HG02981 (cell line): Measurements from ENCODE around the gene RPL27A.
A peak's percentile ranks its signal among the peaks of the same experiment; 100 is the strongest.
"Not testable (repeated sequence)": the region's sequence is repeated elsewhere in the genome, so short reads cannot be mapped to it uniquely, and the experiment has no call there.

Source experiments
- ATAC-seq: cut with Tn5 transposase; IDR thresholded peaks from one replicate; pipeline ENCODE4 v1.9.1; 2021; ENCODE audit warnings: mild to moderate bottlenecking, moderate library complexity; ENCODE audit not compliant: unreplicated experiment

RPL27A gene

DNA sequence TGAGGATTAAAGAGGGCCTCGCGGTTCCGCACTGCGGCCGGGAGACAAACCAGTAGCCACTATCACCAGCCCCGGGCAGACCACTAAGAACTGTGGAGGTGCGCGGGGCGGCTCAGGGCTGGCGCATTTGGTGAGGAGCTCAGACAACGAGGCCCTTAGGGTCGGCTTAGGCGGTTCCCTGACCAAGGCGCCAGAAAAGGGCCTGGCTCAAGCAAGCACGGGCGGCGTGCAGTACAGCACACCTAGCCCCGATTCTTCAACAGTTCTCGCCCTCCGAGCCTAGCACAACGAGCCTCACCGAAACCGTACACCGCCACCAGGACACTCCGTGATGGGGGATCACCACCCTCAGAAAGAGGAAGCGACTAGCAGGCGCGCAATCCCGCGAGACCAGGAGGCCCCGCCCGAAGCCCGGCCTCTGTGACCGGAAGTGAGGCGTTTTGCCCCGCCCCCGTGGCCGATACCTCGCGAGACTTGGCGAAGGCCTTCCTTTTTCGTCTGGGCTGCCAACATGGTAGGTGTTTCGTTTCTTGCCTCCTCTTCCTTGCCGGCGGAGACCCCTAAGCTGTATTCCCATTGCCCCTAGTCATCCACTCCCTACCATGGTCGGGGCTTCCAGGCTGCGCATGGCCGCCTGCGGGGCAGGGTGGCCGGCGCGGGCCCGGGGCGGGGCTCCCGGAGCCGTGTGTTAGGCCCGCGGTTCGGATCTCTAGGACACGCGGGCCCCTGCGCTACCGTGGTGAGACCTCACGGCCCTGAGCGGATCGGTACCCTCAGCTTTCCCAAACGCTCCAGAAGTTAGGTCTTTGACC lies at the start of gene RPL27A, which contains the start of gene TRIM66:
TSS of gene RPL27A (plus strand) at position 490 of the 812 bp plus-strand sequence. CDS start at position 512, 22 bp downstream.
TSS of gene TRIM66 (minus strand) at position 363 of the 812 bp plus-strand sequence. CDS start 10,391 bp downstream, outside the sequence.
- ATAC-seq = peak; percentile 94

DNA sequence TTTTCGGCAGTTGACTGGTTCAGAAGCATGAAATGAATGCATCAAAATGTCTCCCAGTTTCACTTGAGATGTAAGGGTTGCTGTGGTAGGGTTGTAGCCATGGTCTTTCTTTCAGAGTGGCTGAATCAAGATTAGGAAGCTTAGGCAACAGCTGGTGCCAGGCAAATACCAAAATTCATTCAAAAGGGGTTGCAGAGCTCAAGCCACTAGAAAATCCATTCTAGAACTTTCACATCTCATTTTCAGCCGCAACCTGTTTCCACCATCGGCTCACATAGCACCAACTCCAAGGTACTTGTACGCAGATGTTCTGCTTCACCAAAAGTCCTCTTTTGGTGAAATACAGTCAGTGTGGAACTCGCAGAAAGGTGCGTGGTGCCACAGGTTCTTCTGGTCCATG lies 48.1 kb upstream of the RPL27A start:
- ATAC-seq = no peak

DNA sequence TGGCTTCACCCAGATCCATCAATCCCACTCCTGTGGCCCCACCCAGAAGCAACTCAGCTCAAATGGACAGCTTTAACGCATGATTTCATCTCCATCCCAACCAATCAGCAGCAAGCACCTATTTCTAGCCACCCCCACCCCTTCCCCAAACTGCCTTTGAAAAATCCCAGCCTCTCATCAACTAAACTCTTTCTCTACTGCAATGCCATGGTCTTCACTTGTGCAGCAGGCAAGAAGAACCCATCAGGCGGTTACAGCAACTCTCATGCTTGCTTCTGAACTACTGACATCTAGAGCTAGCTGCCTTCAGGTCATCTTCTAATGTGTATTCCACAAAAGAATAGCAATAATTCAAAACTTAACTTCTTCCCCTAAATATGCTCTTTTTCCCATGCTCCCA lies 46.5 kb upstream of the RPL27A start:
- no peak for ATAC-seq

DNA sequence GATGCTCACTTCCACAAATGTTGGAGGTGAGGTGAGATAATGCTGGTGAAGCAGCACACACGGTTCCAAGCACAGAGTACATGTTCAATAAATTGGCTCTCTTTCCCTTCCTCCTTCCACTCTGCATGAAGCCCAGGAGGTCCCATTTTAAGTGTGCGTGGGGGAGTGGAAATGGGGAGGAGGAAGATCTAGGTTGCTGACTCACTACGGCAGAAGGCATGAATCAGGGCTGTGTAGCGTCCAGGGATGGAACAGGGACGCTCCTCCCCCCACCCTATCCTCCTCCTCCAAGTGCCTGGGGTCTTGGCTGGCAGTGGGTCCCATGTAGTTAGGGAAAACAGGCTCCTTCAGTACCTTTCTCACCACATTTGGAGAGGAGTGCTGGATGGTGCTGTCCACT lies 44.3 kb upstream of the RPL27A start:
- no peak for ATAC-seq

DNA sequence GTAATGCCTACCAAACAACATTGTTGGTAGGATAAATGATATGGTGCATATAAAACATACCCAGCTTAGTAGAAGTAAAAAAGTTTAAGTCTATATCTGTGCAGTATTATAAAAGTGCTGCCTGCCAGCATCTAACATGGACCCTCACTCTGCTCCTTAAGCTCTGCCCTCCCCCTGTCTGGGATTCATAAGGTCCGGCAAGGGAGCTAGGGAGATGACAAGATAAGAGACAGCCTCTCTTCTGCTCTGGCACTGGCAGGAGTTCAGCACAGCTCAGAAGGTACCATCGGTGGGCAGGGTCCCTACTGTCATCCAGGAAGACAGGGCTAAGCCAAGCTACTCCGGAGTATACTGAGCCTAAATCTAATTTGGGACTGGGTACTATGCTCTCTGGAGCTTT lies 42.9 kb upstream of the RPL27A start:
- no peak for ATAC-seq

DNA sequence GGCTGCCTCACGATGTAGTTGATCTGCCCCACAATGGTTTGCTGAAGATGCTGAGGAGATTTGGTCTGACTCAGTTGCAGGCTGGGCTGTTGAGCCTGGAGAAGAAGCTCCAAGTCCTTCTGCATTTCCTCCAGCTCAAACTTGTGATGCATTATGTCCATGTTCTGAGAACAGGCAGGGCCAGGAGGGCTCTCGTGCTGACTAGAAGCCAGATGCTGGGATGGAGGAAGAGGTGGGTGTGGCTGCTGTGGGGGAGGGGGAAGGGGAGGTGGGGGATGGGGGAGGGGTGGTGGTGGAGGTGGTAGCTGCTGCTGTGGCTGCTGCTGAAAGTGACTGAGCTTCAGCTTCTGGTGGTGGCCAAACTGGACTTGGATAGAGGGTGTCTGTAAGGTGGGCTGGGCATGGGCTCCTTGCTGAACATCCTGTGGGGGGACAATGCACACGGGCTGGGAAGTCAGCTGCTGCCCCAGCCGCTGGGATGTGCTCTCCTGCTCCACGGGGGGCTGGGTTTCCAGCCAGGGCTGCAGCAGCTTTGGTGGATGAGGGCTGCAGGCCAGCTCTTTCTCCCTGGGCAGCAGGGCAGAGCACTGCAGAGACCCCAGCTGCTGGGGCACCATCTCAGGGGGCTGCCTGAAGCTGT lies 42.2 kb upstream of the RPL27A start:
- ATAC-seq = no peak

DNA sequence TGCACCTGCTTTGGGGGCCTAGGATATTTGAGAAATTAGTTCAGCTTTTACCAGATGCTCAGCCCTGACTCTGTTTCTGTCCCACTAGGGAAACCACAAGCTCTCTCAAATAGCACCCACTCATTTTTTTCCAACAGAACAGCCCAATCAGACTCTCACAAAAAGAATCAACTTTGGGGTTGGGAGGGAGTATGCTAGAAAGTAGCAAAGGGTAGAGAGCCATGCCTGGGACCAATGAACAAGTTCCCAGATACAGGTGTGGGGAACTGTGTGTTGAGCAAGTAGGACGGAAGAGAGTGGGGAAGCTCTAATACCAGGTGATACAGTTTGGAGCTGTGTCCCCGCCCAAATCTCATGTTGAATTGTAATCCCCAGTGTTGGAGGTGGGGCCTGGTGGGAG lies 41.3 kb upstream of the RPL27A start:
- no peak for ATAC-seq

DNA sequence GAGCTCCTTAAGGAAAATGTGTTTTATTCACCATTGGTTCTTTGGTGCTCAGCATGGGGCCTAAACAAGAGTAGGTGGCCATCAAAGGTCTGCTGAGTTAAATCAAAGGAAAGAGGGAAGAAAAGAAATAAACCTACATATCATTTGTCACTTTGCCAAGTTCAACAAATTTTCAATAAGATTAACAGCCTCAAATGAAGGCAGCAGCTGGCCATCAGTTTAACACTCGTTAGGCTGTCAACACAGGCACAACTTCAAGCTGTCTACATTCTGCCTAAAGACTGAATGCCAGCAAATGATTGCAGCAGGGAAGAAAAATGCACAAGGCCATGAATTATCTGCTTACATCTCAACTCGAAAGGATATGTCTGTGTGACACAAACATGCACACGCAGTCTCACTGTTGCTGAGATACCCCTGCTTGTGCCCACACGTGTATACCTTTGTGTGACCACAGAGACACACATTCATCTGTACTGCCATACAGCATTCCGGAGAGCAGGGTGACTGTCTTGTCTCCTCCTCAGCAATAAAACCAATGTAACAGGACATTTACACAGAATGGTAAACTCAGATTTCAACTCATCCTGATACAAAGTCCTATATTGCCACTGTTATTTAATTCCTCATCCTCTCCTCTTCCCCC lies 40.3 kb upstream of the RPL27A start:
- ATAC-seq = no peak

DNA sequence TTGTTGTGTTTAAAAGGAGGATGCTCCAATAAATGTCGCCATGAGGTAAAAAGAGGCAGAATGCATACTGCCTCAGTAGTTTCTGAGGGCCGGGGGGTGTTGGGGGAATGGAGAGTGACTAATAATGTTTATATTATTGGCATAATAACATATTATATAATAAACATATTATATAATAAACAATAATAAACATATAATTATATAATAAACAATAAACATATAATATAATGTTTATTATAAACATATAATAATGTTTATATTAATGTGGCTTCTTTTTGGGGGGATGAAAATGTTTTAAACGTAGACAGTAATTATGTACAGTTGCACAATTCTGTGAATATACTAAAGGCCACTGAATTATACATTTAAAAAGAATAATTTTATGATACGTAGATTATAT lies 35.7 kb upstream of the RPL27A start:
- ATAC-seq = no peak

DNA sequence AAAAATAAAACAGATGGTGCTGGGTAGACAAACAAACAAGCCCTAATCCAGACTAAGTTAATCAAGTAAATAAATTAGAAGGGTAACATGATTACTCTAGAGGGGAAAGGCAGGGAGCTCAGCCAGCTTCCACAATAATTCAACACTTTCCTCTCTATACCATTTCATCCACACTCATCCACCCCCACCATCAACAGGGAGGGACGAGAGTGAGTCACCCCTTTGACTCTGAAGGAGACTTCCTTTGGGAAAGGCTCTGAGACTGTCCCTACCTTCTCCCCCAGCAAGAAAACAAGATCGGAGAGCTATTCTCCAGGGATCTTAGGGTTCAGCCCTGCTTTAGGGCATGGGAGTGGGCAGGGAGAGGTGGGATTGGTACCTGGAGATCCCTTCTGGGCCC lies 33.2 kb upstream of the RPL27A start:
- ATAC-seq = no peak

DNA sequence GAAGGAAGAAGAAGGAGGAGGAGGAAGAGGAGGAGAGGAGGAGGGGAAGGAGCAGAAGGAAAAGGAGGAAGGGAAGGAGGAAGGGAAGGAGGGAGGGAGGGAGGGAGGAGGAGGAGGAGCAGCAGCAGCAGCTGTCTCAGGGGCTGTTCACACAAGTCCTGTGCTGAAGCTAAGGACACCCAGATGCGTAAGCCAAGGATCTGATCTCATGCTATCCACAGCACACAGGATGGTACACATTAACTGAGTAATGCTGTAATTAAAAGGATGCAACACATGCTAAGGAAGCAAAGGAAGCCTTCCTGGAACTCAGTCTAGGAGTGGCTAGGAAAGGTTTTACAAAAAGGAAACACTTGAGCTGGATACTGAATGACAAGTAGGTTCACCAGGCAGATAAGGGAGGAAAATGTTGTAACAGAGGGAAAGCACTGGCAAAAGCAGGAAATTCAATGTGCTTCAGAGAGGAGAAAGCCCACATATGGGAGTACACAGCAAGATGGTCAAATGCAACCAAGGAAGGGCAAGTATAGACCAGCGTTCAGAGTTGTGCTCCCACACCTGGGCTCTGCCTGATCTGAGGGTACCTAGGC lies 32.1 kb upstream of the RPL27A start:
- ATAC-seq = no peak

DNA sequence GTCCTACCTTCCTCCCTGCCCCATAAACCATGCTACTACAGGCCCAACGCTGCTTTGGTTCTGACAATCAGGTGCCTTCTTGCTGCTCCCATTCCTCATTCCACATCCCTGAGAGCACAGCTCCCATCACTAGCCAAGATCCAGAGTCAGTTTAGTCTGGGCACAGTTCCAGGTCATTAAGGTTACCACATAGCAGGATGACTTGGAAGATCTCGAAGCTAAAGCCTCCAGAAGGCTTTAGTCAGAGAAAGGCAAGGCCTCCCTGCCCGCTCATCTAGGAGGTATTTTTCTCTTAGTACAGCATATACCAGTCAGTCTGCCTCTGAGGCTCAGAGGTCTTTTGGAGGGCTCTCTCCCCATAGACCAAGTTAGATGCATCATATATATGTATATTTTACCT lies 30.5 kb upstream of the RPL27A start:
- no peak for ATAC-seq

DNA sequence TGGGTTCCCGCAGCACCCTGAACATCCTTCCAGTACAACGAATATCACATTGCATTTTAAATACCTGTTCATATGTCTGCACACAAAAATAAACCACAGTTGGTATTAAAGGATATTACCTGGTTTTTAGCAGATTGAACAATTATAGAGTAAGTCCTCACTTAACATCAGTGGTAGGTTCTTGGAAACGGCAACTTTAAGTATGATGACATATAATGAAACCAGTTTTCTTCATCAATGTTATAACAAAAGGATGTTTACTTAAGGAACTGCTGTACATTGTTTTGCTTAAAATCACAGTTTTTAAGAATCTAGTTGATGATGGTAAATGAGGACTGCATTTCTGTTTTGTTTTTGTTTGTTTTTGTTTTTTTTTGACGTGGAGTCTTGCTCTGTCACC lies 28.1 kb upstream of the RPL27A start:
- no peak for ATAC-seq

DNA sequence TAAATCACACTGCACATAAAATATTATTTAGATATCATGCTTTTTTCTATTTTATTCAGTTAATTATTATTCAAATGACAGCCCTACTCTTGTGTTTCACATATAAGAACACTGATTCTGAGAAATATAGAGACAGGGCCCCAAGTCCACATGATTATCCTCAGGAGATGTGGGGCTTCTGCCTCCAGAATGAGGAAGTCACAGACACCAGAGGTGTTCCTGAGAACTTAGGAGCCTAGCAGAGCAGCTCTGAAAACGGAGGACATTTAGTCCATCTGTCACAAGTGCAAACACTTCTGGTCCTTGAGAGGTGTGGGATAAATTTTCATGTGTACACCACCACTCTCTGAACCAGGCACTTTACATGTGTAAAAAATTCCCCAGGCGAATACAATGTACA lies 26.3 kb upstream of the RPL27A start:
- ATAC-seq = no peak

DNA sequence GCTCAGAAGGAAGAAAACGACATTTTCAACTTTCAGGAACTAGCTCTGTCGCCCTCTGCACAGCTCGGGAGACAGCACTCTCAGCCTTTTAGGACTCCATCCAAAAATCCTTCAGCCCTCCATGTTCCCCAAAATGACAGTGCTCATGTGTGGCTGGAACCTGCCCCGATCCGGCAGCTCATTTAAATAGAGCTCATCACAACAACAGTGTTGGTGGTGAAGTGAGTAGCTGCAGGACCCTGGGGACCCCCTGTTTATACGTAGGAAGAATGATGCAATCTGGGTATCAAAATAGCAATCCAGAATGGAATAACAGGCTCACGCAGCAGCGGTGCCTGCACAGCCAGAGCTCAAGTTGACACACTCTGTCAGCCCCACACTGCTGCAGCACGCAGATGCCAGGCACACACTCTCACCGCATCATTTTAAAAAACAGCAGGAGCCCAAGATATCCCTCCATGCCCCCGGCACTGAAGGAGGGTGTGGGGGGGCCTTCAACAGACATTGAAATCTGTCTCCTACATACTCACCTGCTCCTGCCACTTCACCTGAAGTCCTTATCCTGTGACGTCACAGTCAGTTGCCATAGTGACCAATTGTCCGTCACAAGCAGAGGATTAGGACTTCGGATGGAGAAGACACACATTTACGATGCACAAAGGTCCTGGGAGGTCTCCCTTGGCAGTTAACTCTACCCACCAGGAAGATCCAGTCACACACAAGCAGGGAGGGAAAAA lies 24.1 kb upstream of the RPL27A start:
- no peak for ATAC-seq

DNA sequence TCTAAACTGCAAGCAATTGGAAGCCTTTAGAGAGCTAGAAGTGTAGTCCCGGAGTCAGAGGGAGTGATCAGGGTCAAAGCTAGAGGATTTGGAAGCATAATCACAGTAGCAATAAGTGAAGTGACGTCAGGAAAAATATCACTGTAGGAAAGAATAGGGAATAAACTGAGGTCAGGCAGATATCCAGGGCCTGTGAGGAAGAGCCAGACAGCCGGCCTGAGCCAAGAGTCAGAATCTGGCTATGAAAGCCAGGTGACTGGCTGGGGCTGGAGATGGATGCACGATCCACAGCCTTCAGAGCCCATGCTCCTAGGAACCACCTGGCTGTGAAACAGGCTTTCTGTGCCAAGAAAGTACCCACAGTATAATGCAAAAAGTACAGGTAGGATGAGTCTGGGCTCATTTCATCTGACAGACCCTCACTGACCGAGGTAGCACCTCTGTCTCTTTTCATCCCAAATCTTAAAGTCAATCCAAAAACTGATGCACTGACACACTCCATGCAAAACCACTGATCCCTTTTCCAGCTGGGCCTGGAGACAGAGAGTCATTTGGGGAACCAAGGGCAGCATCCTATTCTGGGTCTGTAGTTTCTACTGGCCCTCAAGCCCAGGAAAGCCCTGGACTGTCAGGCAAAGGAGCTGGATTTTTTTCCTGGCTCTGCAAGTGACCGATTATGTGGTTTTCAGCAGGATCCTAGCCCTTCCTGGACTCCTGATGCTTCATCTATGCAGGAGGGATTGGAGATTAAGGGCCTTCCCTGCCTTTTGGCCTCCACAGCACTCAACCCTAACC lies 21.4 kb upstream of the RPL27A start:
- no peak for ATAC-seq

DNA sequence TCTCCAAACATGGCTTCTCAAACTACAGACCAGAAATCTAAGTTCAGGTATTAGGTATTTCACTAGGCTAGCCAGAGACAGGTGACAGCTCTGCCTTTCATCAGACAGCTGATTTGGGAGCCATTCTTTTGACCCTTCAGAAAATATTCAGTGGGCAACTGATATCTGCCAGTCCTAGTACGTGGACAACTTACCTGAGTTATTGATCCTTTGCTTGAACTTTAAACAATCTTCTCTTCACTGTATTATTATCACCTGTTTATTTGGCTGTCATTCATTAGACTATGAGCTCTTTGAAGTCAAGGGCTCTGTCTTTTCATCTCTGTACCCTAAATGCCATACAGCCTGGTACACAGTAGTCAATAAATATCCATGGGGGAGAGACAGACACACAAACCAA lies 17.4 kb upstream of the RPL27A start:
- ATAC-seq = no peak

DNA sequence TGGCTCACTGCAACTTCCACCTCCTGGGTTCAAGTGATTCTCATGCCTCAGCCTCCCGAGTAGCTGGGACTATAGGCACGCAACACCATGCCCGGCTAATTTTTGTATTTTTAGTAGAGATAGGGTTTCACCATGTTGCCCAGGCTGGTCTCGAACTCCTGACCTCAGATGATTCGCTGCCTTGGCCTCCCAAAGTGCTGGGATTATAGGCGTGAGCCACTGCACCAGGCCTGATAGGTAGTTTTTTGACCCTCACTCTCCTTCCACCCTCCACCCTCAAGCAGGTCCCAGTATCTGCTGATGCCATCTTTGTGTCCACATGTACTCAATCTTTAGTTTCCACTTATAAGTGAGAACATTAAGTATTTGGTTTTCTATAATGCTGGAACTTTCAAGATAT lies 12.5 kb upstream of the RPL27A start:
- not testable (repeated sequence) for ATAC-seq

DNA sequence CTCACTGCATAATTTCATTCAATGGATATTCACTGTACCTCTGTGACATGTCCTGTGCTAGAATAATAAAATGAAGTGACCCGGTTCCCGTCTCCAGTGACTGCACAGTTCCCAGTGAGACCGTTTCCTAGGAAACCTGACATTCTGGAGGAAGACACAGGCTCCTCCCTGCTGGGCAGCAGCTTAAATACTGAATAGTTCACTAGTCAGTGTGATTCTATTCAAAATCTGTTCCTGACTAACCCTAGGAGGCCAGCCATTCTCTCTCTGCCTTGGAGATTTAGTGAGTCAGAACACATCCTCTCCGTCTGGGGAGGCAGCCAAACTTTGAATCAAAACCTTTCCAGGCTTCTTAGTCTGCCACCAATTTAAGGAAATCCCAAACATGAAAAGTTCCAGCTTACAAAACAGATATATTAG lies 11.4 kb upstream of the RPL27A start:
- no peak for ATAC-seq

DNA sequence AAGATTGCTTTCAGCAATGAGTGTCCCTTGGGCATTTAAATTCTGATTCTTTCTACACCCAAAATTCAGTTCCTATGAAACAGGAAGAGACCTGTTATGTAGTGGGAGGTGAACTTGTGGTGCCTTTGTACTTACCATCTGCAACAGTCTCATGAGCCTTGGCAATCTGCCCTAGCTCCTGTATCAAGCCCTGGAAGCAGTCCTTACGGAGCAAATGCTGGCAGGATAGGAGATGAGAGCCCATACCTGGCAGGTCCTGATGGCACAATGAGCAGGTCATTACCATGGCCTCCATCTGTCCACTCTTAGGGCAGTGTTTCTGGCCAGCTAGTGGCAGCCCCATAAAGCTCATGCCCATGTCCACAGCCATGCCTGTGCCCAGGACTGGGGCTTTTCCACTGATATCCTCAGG lies 10.9 kb upstream of the RPL27A start:
- no peak for ATAC-seq
